Smooth muscle cell (in vitro differentiated cells): ENCODE data around the gene EPN3. TPM values are rescaled to one million over a fixed set of nuclear protein-coding genes. Genes with fewer than 3 reads are reported as not detected.

Experiments
- DNase-seq: peaks from one replicate; lab custom pipeline; 2025; ENCODE audit not compliant: unreplicated experiment; lab: John Stamatoyannopoulos, UW
- H2AFZ ChIP-seq: fragments of 200-600 bp; sonication (generic); 2 replicates; pipeline ENCODE4 v1.6.0; 2016; ENCODE audit warnings: antibody characterized with exemption, low read depth, mild to moderate bottlenecking
- H3F3A ChIP-seq: fragments of 200-600 bp; sonication (generic); 2 replicates; pipeline ENCODE4 v1.6.0; 2017; ENCODE audit warnings: antibody characterized with exemption, low read depth
- H3K27ac ChIP-seq: fragments of 200-600 bp; sonication (generic); 2 replicates; pipeline ENCODE4 v1.5.1; 2016; ENCODE audit warnings: low read depth, mild to moderate bottlenecking
- H3K27me3 ChIP-seq: fragments of 200-600 bp; sonication (generic); 2 replicates; pipeline ENCODE4 v1.6.1; 2016; ENCODE audit warnings: low read depth, mild to moderate bottlenecking
- H3K36me3 ChIP-seq: fragments of 200-600 bp; sonication (generic); 2 replicates; pipeline ENCODE4 v1.5.1; 2016; ENCODE audit warnings: low read depth
- H3K4me1 ChIP-seq: fragments of 200-600 bp; sonication (generic); 2 replicates; pipeline ENCODE4 v1.5.1; 2016; ENCODE audit warnings: low read depth
- H3K4me2 ChIP-seq: fragments of 200-600 bp; sonication (generic); 2 replicates; pipeline ENCODE4 v1.6.0; 2016; ENCODE audit warnings: mild to moderate bottlenecking
- H3K4me3 ChIP-seq: fragments of 200-600 bp; sonication (generic); 2 replicates; pipeline ENCODE4 v1.5.1; 2016; ENCODE audit warnings: mild to moderate bottlenecking
- H3K79me2 ChIP-seq: fragments of 200-600 bp; sonication (generic); 2 replicates; pipeline ENCODE4 v1.6.0; 2016; ENCODE audit warnings: low read depth, mild to moderate bottlenecking
- H3K9ac ChIP-seq: fragments of 200-600 bp; sonication (generic); 2 replicates; pipeline ENCODE4 v1.6.0; 2016; ENCODE audit warnings: low read depth
- H3K9me3 ChIP-seq: fragments of 200-600 bp; sonication (generic); replicated peaks from 2 replicates; pipeline ENCODE4 v1.5.1; 2016; ENCODE audit warnings: low read depth
- H4K20me1 ChIP-seq: fragments of 200-600 bp; sonication (generic); 2 replicates; pipeline ENCODE4 v1.6.0; 2016; ENCODE audit warnings: low read depth
- WGBS: methylation state at CpG from one replicate; pipeline ENCODE4 v1.1.7; 2016; ENCODE audit warnings: low lambda C conversion rate; 5-methylcytosine and 5-hydroxymethylcytosine counted together
- polyA plus RNA-seq: library from polyadenylated mRNA; unstranded; fragments of >200 nt; fragmentation: Nextera tagmentation; extraction: Ambion mirVana; gene quantifications from 2 replicates; pipeline ENCODE4 v1.2.1, GENCODE V29; 2016
- total RNA-seq: library from RNA; depleted of rRNA; stranded (reverse); fragments of >200 nt; gene quantifications from 2 replicates; pipeline ENCODE4 v1.2.3, GENCODE V29; 2014
- TF ChIP-seq, protein P1 (sequence below): fragments of 200-600 bp; sonication (generic); IDR thresholded peaks from 2 replicates; pipeline ENCODE4 v1.5.1; 2017; ENCODE audit warnings: borderline replicate concordance, mild to moderate bottlenecking, antibody characterized with exemption; ENCODE audit not compliant: insufficient read depth, poor library complexity, severe bottlenecking

The EPN3 gene
- total and polyA plus RNA-seq, 2 experiments from 2014 or later = 3.9 to 5.1 TPM

DNA sequence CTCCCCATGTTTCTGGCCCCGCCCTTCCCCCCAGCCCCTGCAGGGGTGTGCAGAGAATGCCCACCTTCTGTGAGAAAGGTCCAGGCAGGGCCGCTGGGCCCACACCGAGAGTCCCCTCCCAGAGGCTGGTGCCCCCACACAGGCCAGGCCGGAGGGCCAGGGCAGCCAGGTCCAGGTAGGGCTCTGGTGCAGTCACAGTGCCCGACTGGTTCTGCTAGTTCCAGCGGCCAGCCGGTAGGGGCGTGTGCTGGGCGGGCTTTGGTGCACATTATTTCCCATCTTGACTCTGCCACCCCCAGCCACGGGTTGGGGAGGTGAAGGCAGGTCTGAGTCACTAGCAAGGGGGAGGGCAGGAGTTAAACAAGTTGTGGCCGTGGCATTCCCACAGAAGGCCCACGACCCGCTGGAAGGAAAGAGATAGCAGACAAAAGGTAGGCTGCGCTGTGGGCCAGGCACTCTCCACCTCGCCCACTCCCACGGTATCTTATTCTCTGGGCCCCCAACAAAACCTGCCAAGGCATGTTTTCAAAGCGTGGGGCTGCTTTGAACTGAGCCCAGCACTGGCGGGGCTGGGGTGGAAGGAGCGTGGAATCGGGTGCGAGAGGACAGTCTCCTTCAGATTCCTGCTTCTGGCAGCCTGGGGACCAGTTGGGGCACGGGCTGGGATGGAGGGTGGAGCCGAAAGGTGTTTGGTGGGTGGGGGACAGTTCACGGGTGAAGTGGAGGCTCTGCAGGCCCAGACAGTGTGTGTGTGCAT lies 1.9 kb downstream of the EPN3 start:
- H3K27ac ChIP-seq = peak overlapping the region; percentile 28
- peak overlapping the region; percentile 16 for H2AFZ ChIP-seq
- no peaks in the 10 kb centered on the region for H3F3A ChIP-seq
- no peak overlapping the region for H3K9ac ChIP-seq
- no peaks in the 10 kb centered on the region for H4K20me1 ChIP-seq
- no peaks in the 10 kb centered on the region for H3K36me3 ChIP-seq
- H3K4me2 ChIP-seq = peak overlapping the region; percentile 83
- TF ChIP-seq, protein P1, sequence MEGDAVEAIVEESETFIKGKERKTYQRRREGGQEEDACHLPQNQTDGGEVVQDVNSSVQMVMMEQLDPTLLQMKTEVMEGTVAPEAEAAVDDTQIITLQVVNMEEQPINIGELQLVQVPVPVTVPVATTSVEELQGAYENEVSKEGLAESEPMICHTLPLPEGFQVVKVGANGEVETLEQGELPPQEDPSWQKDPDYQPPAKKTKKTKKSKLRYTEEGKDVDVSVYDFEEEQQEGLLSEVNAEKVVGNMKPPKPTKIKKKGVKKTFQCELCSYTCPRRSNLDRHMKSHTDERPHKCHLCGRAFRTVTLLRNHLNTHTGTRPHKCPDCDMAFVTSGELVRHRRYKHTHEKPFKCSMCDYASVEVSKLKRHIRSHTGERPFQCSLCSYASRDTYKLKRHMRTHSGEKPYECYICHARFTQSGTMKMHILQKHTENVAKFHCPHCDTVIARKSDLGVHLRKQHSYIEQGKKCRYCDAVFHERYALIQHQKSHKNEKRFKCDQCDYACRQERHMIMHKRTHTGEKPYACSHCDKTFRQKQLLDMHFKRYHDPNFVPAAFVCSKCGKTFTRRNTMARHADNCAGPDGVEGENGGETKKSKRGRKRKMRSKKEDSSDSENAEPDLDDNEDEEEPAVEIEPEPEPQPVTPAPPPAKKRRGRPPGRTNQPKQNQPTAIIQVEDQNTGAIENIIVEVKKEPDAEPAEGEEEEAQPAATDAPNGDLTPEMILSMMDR = peak; percentile 31
- no peaks in the 10 kb centered on the region for H3K9me3 ChIP-seq
- H3K4me3 ChIP-seq = peak overlapping the region; percentile 46
- WGBS = 40% methylated on average over 22 of the region's 24 CpGs
- H3K4me1 ChIP-seq = peaks cover 25% of the 10 kb centered on the region
- no peaks in the 10 kb centered on the region for H3K79me2 ChIP-seq
- no peak for DNase-seq
- H3K27me3 ChIP-seq = peaks cover 35% of the 10 kb centered on the region

DNA sequence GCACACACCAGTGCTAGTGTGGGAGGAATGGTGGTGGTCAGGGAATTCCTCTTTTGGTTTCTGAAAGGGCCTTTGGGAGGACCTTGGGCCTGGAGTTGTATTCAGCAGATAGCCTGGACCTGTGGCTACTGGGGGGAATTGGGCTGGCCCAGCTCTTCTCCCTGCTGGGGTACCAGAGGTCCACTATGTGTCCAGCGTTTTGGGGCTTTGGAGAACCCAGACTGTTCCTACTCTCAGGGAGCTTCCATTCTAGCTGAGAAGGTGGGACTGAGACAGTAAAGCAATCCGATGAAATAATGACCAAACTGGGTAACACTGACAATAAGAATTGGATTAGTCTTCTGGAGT lies 2.4 kb downstream of the EPN3 start:
- peak overlapping the region; percentile 83 for H3K4me2 ChIP-seq

DNA sequence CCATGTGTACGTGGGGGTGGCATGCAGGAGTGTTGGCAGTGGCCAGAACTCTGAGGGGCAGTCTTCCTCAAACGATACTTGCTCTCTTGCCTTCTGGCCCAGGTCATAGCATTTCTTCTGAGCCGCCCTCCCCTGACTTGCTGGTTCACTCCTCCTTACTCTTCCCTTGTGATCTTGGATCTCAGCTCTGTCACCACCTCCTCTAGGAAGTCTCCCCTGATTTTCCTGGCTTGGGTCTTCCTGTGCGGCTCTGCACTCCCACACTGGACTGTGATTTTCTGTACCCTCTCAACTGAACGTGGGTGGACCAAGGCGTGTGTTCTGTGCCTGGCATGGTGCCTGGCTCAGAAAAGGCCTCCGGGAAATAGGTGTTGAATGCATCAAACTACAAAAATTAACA lies 2.9 kb downstream of the EPN3 start:
- Histone ChIP-seq H4K20me1 (no peaks in the 10 kb centered on the region), H3K9me3 (no peaks in the 10 kb centered on the region), H3K4me1 (peaks cover 25% of the 10 kb centered on the region), H3K4me3 (no peak overlapping the region), H3K36me3 (no peaks in the 10 kb centered on the region), H2AFZ (no peak overlapping the region), H3K9ac (no peak overlapping the region), H3F3A (no peaks in the 10 kb centered on the region), H3K27ac (no peak overlapping the region), H3K4me2 (peak overlapping the region; percentile 83), H3K79me2 (no peaks in the 10 kb centered on the region), H3K27me3 (peaks cover 33% of the 10 kb centered on the region)
- TF ChIP-seq, protein P1 = no peak
- 93% methylated on average over 7 of the region's 7 CpGs for WGBS
- DNase-seq = no peak

More for the DNA sequence above, 2.4 kb downstream of the EPN3 start:
- H4K20me1 ChIP-seq = no peaks in the 10 kb centered on the region
- H3K9ac ChIP-seq = no peak overlapping the region
- no peak overlapping the region for H3K27ac ChIP-seq
- H3K27me3 ChIP-seq = peaks cover 33% of the 10 kb centered on the region
- no peaks in the 10 kb centered on the region for H3K79me2 ChIP-seq
- H2AFZ ChIP-seq = no peak overlapping the region
- TF ChIP-seq, protein P1 = no peak
- H3K4me1 ChIP-seq = peaks cover 25% of the 10 kb centered on the region
- H3F3A ChIP-seq = no peaks in the 10 kb centered on the region
- no peaks in the 10 kb centered on the region for H3K36me3 ChIP-seq
- no peaks in the 10 kb centered on the region for H3K9me3 ChIP-seq
- 91% methylated on average over 2 of the region's 2 CpGs for WGBS
- DNase-seq = no peak
- peak overlapping the region; percentile 46 for H3K4me3 ChIP-seq
